BJ (cell line): Measurements from ENCODE around the gene HSD17B8. TPM values are rescaled to one million over a fixed set of nuclear protein-coding genes. Genes with fewer than 3 reads are reported as not detected.

Experiments
- CTCF ChIA-PET: fragments of 350-600 bp; formaldehyde crosslinking; extraction: SDS; loops from one replicate; lab custom pipeline; 2021; ENCODE audit warnings: antibody characterized with exemption, inconsistent platforms; lab: Yijun Ruan, JAX
- POLR2A ChIA-PET: fragments of 300-600 bp; sonication (Branson Sonifier 250); formaldehyde crosslinking; extraction: SDS; loops from one replicate; lab custom pipeline; 2021; ENCODE audit warnings: antibody characterized with exemption; lab: Charles Lee
- DNase-seq: peaks from one replicate; pipeline ENCODE4 v3.0.0-alpha.2; 2011; ENCODE audit warnings: low read depth
- H3K27me3 ChIP-seq: 2 replicates; pipeline ENCODE4 v1.6.0; 2011; ENCODE audit warnings: low read length; ENCODE audit not compliant: control insufficient read depth, insufficient read depth
- H3K36me3 ChIP-seq: 2 replicates; pipeline ENCODE4 v1.5.1; 2011; ENCODE audit warnings: low read length; ENCODE audit not compliant: control insufficient read depth, insufficient read depth
- H3K4me3 ChIP-seq: 2 replicates; pipeline ENCODE4 v1.5.1; 2011; ENCODE audit warnings: low read depth, mild to moderate bottlenecking, control low read depth, low read length
- polyA plus RNA-seq: library from polyadenylated mRNA; depleted of rRNA; stranded (reverse); fragments of >200 nt; gene quantifications from 2 replicates; pipeline ENCODE4 v1.2.3, GENCODE V29; 2011
- TF ChIP-seq, protein P1 (sequence below): IDR thresholded peaks from 2 replicates; pipeline ENCODE4 v1.5.1; 2011; ENCODE audit warnings: low read depth, mild to moderate bottlenecking, control low read depth, inconsistent platforms, low read length, moderate library complexity; ENCODE audit not compliant: insufficient read depth

HSD17B8 gene
- polyA plus RNA-seq, 1 experiment: 3.4 TPM

GRCh38 chr6:33235221-33235634 is 30.8 kb downstream of the HSD17B8 start:
- Histone ChIP-seq H3K27me3 (peaks cover 22% of the 10 kb centered on the region), H3K4me3 (no peak overlapping the region), H3K36me3 (no peaks in the 10 kb centered on the region)
- ChIA-PET CTCF (no interaction called here), POLR2A (no interaction called here)
- TF ChIP-seq, protein P1, sequence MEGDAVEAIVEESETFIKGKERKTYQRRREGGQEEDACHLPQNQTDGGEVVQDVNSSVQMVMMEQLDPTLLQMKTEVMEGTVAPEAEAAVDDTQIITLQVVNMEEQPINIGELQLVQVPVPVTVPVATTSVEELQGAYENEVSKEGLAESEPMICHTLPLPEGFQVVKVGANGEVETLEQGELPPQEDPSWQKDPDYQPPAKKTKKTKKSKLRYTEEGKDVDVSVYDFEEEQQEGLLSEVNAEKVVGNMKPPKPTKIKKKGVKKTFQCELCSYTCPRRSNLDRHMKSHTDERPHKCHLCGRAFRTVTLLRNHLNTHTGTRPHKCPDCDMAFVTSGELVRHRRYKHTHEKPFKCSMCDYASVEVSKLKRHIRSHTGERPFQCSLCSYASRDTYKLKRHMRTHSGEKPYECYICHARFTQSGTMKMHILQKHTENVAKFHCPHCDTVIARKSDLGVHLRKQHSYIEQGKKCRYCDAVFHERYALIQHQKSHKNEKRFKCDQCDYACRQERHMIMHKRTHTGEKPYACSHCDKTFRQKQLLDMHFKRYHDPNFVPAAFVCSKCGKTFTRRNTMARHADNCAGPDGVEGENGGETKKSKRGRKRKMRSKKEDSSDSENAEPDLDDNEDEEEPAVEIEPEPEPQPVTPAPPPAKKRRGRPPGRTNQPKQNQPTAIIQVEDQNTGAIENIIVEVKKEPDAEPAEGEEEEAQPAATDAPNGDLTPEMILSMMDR: no peak
- DNase-seq: no peak

DNA sequence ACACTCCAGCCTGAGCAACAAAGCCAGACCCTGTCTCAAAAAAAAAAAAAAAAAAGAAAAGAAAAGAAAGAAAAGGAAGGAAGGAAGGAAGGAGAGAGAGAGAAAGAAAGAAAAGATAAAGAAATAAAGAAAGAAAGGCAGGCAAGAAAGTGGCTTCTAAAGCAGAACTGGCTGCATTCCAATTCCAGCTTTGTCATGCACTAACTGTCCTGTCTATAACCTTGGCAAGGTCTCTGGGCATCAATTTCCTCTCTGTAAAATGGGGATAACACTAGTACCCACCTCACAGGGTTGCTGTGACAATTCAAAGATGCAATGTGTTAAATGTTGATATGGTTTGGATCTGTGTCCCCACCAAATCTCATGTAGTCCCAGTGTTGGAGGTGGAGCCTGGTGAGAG is 31.9 kb downstream of the HSD17B8 start:
- DNase-seq: no peak
- Histone ChIP-seq H3K27me3 (peaks cover 21% of the 10 kb centered on the region), H3K36me3 (no peaks in the 10 kb centered on the region), H3K4me3 (no peak overlapping the region)
- ChIA-PET POLR2A (no interaction called here), CTCF (interaction anchor here (5.0 kb wide), 1 partner anchor 12 kb away, joined by 34 read pairs; no protein-coding TSS in a partner anchor)
- TF ChIP-seq, protein P1: no peak

DNA sequence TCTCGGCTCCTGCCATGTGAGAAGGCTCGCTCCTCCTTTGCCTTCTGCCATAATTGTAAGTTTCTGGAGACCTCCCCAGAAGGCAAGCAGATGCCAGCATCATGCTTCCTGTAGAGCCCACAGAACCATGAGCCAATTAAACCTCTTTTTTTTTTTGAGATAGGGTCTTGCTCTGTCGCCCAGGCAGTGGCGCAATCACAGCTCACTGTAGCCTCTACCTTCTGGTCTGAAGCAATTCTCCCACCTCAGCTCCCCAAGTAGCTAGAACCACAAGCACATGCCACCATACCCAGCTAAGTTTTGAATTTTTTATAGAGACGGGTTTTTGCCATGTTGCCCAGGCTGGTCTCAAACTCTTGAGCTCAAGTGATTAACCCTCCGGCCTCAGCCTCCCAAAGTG is 32.4 kb downstream of the HSD17B8 start:
- no peaks in the 10 kb centered on the region for H3K36me3 ChIP-seq
- TF ChIP-seq, protein P1: no peak
- peaks cover 20% of the 10 kb centered on the region for H3K27me3 ChIP-seq
- no peak for DNase-seq
- no peak overlapping the region for H3K4me3 ChIP-seq
- POLR2A ChIA-PET: no interaction called here
- CTCF ChIA-PET: interaction anchor here (5.0 kb wide), 1 partner anchor 12 kb away, joined by 34 read pairs; no protein-coding TSS in a partner anchor

GRCh38 chr6:33237741-33238140 is 33.3 kb downstream of the HSD17B8 start:
- no peak for DNase-seq
- TF ChIP-seq, protein P1: no peak
- no peaks in the 10 kb centered on the region for H3K36me3 ChIP-seq
- CTCF ChIA-PET: interaction anchor here (5.0 kb wide), 1 partner anchor 11 kb away, joined by 34 read pairs; no protein-coding TSS in a partner anchor
- H3K27me3 ChIP-seq: peaks cover 19% of the 10 kb centered on the region
- H3K4me3 ChIP-seq: no peak overlapping the region
- POLR2A ChIA-PET: no interaction called here

DNA sequence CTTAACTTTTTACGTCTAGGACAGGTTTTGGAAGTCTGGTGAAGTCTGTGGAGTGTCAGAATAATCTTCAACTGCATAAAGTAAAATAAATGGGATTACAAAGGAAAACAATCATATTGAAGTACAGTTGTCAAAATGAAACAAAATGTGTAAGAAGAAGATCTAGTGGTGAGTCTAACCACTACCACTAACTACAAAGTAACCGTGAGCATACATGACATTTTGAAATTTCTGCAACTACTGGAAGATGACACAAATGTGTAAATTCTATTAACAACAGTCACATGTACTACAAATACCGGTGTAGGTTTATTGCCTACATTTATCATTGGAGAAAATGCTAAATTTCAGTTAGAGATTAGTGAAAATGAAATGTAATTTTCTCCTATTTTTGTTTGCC is 37.5 kb downstream of the HSD17B8 start:
- CTCF ChIA-PET: interaction anchor here (0.6 kb wide), 1 partner anchor 271 kb away, joined by 4 read pairs; no protein-coding TSS in a partner anchor

More for the DNA sequence above, 37.5 kb downstream of the HSD17B8 start:
- Histone ChIP-seq H3K36me3 (no peaks in the 10 kb centered on the region), H3K27me3 (peaks cover 8% of the 10 kb centered on the region), H3K4me3 (no peak overlapping the region)
- DNase-seq: no peak
- POLR2A ChIA-PET: no interaction called here
- TF ChIP-seq, protein P1: no peak
